ENCODE results near the gene HSD17B13. TPM values are rescaled to one million over a fixed set of nuclear protein-coding genes. Genes with fewer than 3 reads are reported as not detected.

HSD17B13 gene
- total and polyA plus RNA-seq, 2 of the 13 experiments (the other 11 are each of a cell fraction or from before 2014, with no cell fraction given) = 0.04 to 0.15 TPM

GRCh38 chr4:87370068-87370467 lies 47.4 kb upstream of the HSD17B13 start (continued):
- TF ChIP-seq HDAC6 (IDR thresholded peaks at IDR 0.05; ENCODE audit: low read depth, low read length) (no peak), TRIM24 (CRISPR knock-in tag; IDR thresholded peaks at IDR 0.05) (no peak), MTERF4 (CRISPR knock-in tag; IDR thresholded peaks at IDR 0.05) (no peak)

GRCh38 chr4:87366521-87367162 lies 44.0 kb upstream of the HSD17B13 start:
- ATAC-seq (no peak), FAIRE-seq (no peak), DNase-seq (ENCODE audit: low spot score) (no peak)
- H3K27ac ChIP-seq (ENCODE audit: extremely low read length, insufficient read depth, low read length) = no peak overlapping the region
- H3K36me3 ChIP-seq (replicated peaks in 1 of 2; ENCODE audit: control insufficient read depth in 1 of 2, insufficient read depth in 2 of 2, low read length in 2 of 2) = peaks cover 19 to 69% of the 10 kb centered on the region in 2 experiments
- H3K9ac ChIP-seq (ENCODE audit: insufficient read depth, low read depth, low read length) = no peak overlapping the region
- H3K9me3 ChIP-seq (ENCODE audit: low read length) = no peaks in the 10 kb centered on the region
- WGBS (ENCODE audit: low lambda C conversion rate) = 66% methylated on average over 2 of the region's 2 CpGs
- peaks cover 2% of the 10 kb centered on the region for H3K79me2 ChIP-seq (ENCODE audit: insufficient read depth, low read length)
- H3K4me3 ChIP-seq (replicated peaks in 1 of 3; ENCODE audit: insufficient read depth in 1 of 3, low read depth in 2 of 3, low read length in 3 of 3) = no peak overlapping the region
- peaks cover 2% of the 10 kb centered on the region; the same call in 1 of the 2 replicates for H4K20me1 ChIP-seq (ENCODE audit: insufficient read depth, low read length)
- H3K27me3 ChIP-seq (ENCODE audit: control insufficient read depth in 1 of 2, insufficient read depth in 2 of 2, low read length in 2 of 2) = no peaks in the 10 kb centered on the region
- in situ Hi-C loops (cut with HindIII; ENCODE audit: extremely low pct_ligation_motif_present, low pct_unique_long_range_greater_than_20kb) (no loop called here), intact Hi-C loops (cut with micrococcal nuclease; ENCODE audit: unreplicated experiment) (no loop called here)
- no TSS peak for BruUV-seq (replicated peaks)
- no peak overlapping the region for H3K4me2 ChIP-seq (ENCODE audit: low read depth, low read length)
- ChIA-PET POLR2A (no interaction called here), CTCF (ENCODE audit: low intra/inter-chr PET ratio, low total read pairs) (no interaction called here)
- no peak overlapping the region for H2AFZ ChIP-seq (ENCODE audit: low read length)
- H3K4me1 ChIP-seq (ENCODE audit: insufficient read depth, low read length) = no peaks in the 10 kb centered on the region
- TF ChIP-seq MAFF (IDR thresholded peaks at IDR 0.05; ENCODE audit: low read depth, low read length) = peak; percentile 42; the same call in 1 of the 2 replicates
- TF ChIP-seq KIAA2018 (CRISPR knock-in tag; IDR thresholded peaks at IDR 0.05; ENCODE audit: borderline replicate concordance) = no peak
- peak; percentile 57 to 59 for TF ChIP-seq MAFK (conservative IDR thresholded peaks at IDR 0.05 in 1 of 2, IDR thresholded peaks at IDR 0.05 in 1 of 2; ENCODE audit: low read length in 2 of 2)
